AG10803 (cell line): ENCODE data around the gene SHMT1.
"Not testable (repeated sequence)": the region's sequence is repeated elsewhere in the genome, so short reads cannot be mapped to it uniquely, and the experiment has no call there.

Experiments
- DNase-seq: peaks from one replicate; pipeline ENCODE4 v3.0.0; 2010; ENCODE audit warnings: low read depth
- H3K4me3 ChIP-seq: 2 replicates; pipeline ENCODE4 v1.5.1; 2011; ENCODE audit warnings: mild to moderate bottlenecking, low read length, control low read depth
- TF ChIP-seq, protein P1 (sequence below): conservative IDR thresholded peaks from 2 replicates; pipeline ENCODE4 v1.5.1; 2011; ENCODE audit warnings: mild to moderate bottlenecking, low read length, control low read depth, inconsistent platforms

SHMT1 gene

DNA sequence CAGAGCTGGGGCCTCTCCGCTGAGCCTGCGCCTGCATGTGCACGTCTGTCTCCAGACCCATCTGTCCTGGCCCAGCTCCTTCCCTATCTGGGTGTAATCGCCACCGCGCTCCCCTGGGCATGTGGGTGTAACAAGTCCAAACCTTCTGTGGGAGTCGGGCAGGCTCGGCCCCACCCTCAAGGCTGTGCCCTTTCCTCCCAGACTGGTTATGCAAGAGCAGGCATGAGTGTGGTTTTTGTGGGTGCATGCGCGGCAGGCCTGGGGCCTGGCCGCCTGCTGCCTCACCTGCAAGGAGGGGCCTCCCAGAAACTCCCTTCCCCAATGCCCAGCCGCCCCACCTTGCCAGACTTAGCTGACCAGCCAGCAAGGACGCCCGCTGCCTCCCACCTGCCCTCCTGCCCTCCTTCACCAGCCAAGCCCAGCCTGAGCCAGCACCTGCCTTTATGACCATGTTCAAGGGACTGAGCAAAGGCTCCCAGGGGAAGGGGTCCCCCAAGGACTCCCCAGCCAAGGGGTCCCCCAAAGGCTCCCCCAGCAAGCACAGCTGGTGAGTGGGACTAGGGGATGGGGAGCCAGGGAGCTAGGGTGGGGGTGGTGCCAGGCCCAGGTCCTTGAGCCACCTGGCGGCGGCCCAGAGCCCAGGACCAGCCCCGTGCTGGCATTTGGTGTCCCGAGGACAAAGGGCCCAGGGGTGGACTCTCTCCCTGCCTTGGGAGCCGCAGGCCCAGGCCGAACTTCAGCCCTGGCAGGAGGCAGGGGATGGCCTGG lies 14.3 kb upstream of the SHMT1 start, which contains the start of gene EVPLL:
EVPLL (plus strand) TSS at position 342 of the 768 bp plus-strand sequence. CDS start 3,160 bp downstream, outside the sequence.
- H3K4me3 ChIP-seq = no peak within 1 kb of the TSS
- peak; percentile 30 for DNase-seq
- TF ChIP-seq, protein P1, sequence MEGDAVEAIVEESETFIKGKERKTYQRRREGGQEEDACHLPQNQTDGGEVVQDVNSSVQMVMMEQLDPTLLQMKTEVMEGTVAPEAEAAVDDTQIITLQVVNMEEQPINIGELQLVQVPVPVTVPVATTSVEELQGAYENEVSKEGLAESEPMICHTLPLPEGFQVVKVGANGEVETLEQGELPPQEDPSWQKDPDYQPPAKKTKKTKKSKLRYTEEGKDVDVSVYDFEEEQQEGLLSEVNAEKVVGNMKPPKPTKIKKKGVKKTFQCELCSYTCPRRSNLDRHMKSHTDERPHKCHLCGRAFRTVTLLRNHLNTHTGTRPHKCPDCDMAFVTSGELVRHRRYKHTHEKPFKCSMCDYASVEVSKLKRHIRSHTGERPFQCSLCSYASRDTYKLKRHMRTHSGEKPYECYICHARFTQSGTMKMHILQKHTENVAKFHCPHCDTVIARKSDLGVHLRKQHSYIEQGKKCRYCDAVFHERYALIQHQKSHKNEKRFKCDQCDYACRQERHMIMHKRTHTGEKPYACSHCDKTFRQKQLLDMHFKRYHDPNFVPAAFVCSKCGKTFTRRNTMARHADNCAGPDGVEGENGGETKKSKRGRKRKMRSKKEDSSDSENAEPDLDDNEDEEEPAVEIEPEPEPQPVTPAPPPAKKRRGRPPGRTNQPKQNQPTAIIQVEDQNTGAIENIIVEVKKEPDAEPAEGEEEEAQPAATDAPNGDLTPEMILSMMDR = no peak

DNA sequence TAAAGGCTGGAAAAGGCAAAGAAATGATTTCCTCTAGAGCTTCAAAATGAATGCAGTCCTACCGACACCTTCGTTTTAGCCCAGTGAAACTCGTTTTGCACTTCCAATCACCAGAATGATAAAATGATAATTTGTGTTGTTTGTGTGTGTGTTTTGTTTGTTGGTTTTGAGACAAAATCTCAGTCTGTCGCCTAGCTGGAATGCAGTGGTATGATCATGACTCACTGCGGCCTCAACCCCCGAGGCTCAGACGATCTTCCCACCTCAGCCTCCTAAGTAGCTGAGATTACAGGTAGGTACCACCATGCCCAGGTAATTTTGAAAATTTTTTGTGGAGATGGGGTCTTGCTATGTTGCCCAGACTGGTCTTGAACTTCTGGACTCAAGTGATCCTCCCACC lies 10.9 kb upstream of the SHMT1 start:
- no peak overlapping the region for H3K4me3 ChIP-seq
- TF ChIP-seq, protein P1 = no peak
- DNase-seq = no peak

DNA sequence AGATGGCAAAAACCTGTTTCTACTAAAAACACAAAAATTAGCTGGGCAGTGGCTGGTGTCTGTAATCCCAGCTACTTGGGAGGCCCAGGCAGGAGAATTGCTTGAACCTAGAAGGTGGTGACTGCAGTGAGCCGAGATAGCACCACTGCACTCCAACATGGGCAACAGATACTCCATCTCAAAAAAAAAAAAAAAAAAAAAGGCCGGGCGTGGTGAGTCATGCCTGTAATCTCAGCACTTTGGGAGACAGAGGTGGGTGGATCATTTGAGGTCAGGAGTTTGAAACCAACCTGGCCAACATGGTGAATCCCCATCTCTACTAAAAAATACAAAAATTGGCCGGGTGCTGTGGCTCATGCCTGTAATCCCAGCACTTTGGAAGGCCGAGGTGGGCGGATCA lies 9.8 kb upstream of the SHMT1 start:
- H3K4me3 ChIP-seq, DNase-seq: not testable (repeated sequence)

DNA sequence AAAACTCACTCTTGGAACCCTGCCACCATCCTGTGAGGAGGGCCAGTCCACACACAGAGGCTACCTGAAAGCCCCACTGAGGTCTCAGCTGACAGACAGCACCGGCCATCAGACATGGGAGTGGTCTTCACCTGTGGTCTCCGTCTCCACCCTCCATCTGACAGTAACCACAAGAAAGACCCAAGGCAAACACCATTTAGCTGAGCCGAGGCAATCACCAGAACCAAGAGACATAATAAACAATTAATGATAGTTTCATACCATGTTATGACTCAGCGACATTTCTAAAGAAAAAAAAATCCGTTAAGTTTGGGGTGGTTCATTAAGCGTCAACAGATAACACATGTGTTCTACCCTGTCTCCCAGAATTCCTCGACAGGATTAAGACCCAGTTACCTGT lies 8.1 kb upstream of the SHMT1 start:
- no peak for DNase-seq
- TF ChIP-seq, protein P1 = no peak
- H3K4me3 ChIP-seq = no peak overlapping the region

DNA sequence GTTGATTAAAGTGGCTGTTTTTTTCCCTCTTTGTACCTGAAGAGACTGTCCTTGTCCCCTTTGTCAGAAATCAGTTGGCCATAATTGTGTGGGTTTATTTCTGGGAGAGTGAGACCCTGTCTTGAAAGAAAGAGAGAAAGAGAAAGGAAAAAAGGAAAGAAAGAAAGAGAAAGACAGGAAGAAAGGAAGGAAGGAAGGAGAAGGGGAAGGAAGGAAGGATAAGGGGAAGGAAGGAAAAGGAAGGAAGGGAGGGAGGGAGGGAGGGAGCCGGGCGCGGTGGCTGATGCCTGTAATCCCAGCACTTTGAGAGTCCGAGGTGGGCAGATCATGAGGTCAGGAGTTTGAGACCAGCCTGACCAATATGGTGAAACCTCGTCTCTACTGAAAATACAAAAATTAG lies 7.4 kb upstream of the SHMT1 start:
- no peak overlapping the region for H3K4me3 ChIP-seq
- TF ChIP-seq, protein P1 = no peak
- DNase-seq = no peak

DNA sequence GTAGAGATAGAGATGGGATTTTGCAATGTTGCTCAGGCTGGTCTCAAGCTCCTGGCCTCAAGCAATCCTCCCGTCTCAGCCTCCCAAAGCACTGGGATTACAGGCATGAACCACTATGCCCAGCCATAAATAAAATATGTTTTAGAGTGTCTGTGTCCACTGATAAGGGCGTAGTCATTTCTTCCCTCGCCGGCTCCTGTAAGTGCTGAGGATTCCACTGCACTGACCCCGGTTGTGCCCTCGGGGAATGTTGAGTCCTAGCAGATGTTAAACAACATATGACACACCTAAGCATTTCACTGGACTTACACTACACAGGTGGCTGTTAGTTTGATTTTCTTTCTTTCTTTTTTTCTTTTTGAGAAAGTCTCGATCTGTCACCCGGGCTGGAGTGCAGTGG lies 5.6 kb upstream of the SHMT1 start:
- TF ChIP-seq, protein P1 = no peak
- H3K4me3 ChIP-seq = no peak overlapping the region
- no peak for DNase-seq

DNA sequence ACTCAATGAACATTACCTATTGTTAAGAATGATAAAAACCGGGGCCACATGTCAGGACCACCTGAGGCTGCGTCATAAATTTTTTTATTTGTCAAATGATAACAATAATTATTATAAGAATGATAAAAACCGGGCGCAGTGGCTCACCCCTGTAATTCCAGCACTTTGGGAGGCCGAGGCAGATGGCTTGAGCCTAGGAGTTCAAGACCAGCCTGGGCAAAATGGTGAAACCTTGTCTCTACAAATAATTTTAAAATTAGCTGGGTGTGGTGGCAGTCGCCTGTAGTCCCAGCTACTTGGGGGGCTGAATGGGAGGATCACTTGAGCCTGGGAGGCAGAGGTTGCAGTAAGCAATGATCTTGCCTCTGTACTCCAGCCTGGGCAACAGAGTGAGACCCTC lies 816 bp upstream of the SHMT1 start:
- TF ChIP-seq, protein P1 = no peak
- H3K4me3 ChIP-seq = no peak overlapping the region
- no peak for DNase-seq
